Skeletal muscle satellite cell (primary cell): Measurements from ENCODE around the gene ANP32B.
"Not testable (repeated sequence)": the region's sequence is repeated elsewhere in the genome, so short reads cannot be mapped to it uniquely, and the experiment has no call there.

Experiments used
- H3K27me3 ChIP-seq: 2 replicates; pipeline ENCODE4 v1.7.0; 2013; ENCODE audit warnings: low read length; ENCODE audit not compliant: control insufficient read depth, insufficient read depth
- H3K36me3 ChIP-seq: 2 replicates; pipeline ENCODE4 v1.7.0; 2013; ENCODE audit warnings: mild to moderate bottlenecking, control low read depth, low read length; ENCODE audit not compliant: insufficient read depth
- H3K4me1 ChIP-seq: 2 replicates; pipeline ENCODE4 v1.7.0; 2013; ENCODE audit warnings: low read length; ENCODE audit not compliant: control insufficient read depth, insufficient read depth
- H3K4me2 ChIP-seq: 2 replicates; pipeline ENCODE4 v1.7.0; 2013; ENCODE audit warnings: mild to moderate bottlenecking, low read length
- H3K4me3 ChIP-seq: 2 replicates; pipeline ENCODE4 v1.7.0; 2013; ENCODE audit warnings: low read length
- H3K9ac ChIP-seq: 2 replicates; pipeline ENCODE4 v1.7.0; 2013; ENCODE audit warnings: mild to moderate bottlenecking, low read depth, low read length, moderate library complexity
- H3K9me3 ChIP-seq: replicated peaks from 2 replicates; pipeline ENCODE4 v1.7.0; 2013; ENCODE audit warnings: mild to moderate bottlenecking, control low read depth, low read length

Gene ANP32B

DNA sequence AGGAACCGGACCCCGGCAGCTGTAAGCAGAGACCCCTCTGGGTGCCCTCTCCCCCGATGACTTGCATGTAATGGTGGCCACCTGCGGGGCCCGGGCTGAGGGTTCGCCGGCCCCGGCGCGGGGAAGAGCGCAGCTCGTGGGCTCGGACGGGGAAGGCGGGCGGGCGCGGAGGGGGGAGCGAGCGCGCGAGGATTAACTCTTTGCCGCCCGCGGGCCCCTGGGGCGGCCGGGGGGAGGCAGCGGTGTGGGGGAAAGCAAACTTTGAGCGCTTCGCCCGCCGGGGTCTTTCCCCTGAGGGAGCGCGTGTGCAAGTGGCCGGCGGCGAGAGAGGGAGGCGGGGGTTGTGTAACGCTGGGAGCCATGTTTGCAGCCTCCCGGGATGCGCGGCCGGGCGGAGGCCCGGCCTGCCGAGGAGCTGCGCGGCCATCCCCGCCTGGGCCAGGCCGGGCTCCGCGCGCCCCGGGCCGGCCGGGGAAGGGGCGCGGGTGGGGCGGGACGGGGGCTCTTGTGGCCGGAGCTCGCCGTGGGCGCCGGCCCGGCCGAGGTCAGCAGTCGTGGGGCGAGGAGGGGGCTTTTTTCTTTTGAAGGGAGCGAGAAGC is 547 bp downstream of the ANP32B start:
- peak overlapping the region; percentile 91 for H3K4me2 ChIP-seq
- H3K4me3 ChIP-seq: peak overlapping the region; percentile 98
- H3K27me3 ChIP-seq: no peaks in the 10 kb centered on the region
- no peaks in the 10 kb centered on the region for H3K36me3 ChIP-seq
- H3K4me1 ChIP-seq: peaks cover 34% of the 10 kb centered on the region
- no peaks in the 10 kb centered on the region for H3K9me3 ChIP-seq
- peak overlapping the region; percentile 100 for H3K9ac ChIP-seq

DNA sequence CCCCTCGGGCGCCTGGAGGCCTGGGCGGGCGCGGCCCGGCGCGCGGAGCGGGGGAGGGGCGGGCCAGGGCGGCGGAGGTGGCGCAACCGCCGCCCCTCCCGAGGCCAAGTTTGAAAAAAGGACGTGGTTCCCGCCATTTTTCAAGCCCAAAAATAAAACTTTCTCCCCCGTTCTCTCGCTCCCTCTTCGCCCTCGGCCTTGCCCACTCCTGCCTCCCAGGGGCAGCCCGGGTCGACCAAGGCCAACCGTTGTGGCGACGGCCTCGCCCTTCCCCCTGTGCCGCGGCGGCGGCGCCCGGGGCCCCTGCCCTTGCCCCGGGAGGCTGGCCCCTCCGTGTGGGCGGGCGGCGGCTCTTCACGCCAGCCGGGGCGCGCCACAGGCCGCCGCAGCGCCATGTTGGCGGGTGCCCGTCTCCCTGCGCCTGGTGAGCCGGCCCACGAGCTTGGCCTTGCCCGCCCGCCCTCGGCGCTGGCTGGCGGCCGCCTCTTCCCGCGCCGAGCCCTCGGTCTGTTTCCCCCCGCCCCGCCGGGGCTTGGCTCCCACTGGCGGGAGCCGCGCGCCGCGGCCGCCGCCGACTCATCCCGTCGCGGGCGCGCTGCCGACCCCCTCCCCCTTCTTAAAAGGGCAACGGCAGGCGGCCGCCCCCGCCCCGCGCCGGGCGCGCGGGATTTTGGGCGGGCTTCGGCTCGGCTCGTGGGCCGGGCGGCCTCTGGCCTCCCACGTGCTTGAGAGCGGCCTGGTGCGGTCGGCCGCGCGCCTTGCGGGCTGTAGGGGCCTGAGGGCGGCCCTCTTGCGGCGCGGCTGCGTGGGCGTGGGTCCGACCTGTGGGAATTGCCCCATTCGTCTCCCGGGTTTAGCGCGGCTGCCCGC is 1.3 kb downstream of the ANP32B start:
- Histone ChIP-seq H3K4me1 (peaks cover 39% of the 10 kb centered on the region), H3K9me3 (no peaks in the 10 kb centered on the region), H3K36me3 (no peaks in the 10 kb centered on the region), H3K9ac (peak overlapping the region; percentile 100), H3K27me3 (no peaks in the 10 kb centered on the region), H3K4me3 (peak overlapping the region; percentile 98), H3K4me2 (peak overlapping the region; percentile 91)

- H3K4me1 ChIP-seq: peaks cover 47% of the 10 kb centered on the region
- H3K9ac ChIP-seq: peak overlapping the region; percentile 100
- H3K27me3 ChIP-seq: no peaks in the 10 kb centered on the region
- peak overlapping the region; percentile 98 for H3K4me3 ChIP-seq
- peak overlapping the region; percentile 91 for H3K4me2 ChIP-seq
- H3K9me3 ChIP-seq: no peaks in the 10 kb centered on the region
- H3K36me3 ChIP-seq: no peaks in the 10 kb centered on the region
Observed at GRCh38 chr9:97985058-97985861, 2.1 kb downstream of the ANP32B start.

- Histone ChIP-seq H3K9me3 (no peaks in the 10 kb centered on the region), H3K4me2 (no peak overlapping the region), H3K9ac (no peak overlapping the region), H3K27me3 (no peaks in the 10 kb centered on the region), H3K4me3 (no peak overlapping the region), H3K36me3 (no peaks in the 10 kb centered on the region), H3K4me1 (peaks cover 39% of the 10 kb centered on the region)
Observed at GRCh38 chr9:97987487-97987886, 4.3 kb downstream of the ANP32B start.

DNA sequence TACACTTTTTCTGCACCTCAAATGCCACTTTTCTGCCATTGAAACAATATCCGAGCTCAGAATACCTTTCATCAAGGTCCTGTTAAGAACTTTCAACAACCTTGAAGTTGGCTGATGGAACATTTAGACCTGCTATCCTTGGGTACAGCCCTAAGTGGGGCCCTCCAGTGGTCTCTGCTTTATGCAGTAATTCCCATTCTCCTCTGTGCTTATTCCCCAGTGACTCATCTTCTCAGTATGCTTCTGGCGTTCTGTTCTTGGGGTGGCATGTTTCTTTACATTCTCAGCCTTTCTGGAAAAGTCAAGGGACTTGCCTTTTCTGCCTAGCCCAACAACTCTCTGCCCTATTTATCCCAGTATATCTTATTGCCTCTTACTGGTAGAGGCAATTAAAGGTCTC is 7.1 kb downstream of the ANP32B start:
- no peaks in the 10 kb centered on the region for H3K9me3 ChIP-seq
- peaks cover 33% of the 10 kb centered on the region for H3K4me1 ChIP-seq
- H3K4me2 ChIP-seq: peak overlapping the region; percentile 58
- H3K9ac ChIP-seq: no peak overlapping the region
- no peak overlapping the region for H3K4me3 ChIP-seq
- no peaks in the 10 kb centered on the region for H3K27me3 ChIP-seq
- H3K36me3 ChIP-seq: peaks cover 7% of the 10 kb centered on the region

- Histone ChIP-seq H3K9ac (no peak overlapping the region), H3K4me1 (peaks cover 18% of the 10 kb centered on the region), H3K4me3 (no peak overlapping the region), H3K4me2 (no peak overlapping the region), H3K9me3 (no peaks in the 10 kb centered on the region), H3K27me3 (no peaks in the 10 kb centered on the region), H3K36me3 (peaks cover 21% of the 10 kb centered on the region)
Observed at GRCh38 chr9:97991818-97992217, 8.7 kb downstream of the ANP32B start.

DNA sequence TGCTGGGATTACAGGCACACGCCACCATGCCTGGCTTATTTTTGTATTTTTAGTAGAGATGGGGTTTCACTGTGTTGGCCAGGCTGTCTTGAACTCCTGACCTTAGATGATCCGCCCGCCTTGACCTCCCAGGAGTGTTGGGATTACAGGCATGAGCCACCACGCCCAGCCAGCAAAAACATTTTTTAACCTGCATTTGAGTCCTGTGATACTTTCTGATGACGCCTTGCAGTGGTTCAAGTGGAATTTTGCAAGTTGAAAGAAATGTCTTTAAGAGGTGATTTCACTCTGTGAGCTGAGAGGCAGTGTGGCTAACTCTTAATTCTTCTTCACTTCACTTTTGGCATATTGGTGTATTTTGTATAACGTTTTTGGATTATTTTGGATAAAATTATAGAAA is 9.1 kb downstream of the ANP32B start:
- no peaks in the 10 kb centered on the region for H3K9me3 ChIP-seq
- H3K4me1 ChIP-seq: peaks cover 18% of the 10 kb centered on the region
- peaks cover 25% of the 10 kb centered on the region for H3K36me3 ChIP-seq
- no peak overlapping the region for H3K4me2 ChIP-seq
- H3K4me3 ChIP-seq: no peak overlapping the region
- no peak overlapping the region for H3K9ac ChIP-seq
- H3K27me3 ChIP-seq: no peaks in the 10 kb centered on the region

GRCh38 chr9:97993000-97993399 is 9.9 kb downstream of the ANP32B start:
- H3K4me2 ChIP-seq: no peak overlapping the region
- no peak overlapping the region for H3K9ac ChIP-seq
- peaks cover 18% of the 10 kb centered on the region for H3K4me1 ChIP-seq
- no peaks in the 10 kb centered on the region for H3K27me3 ChIP-seq
- H3K9me3 ChIP-seq: no peaks in the 10 kb centered on the region
- H3K36me3 ChIP-seq: peaks cover 32% of the 10 kb centered on the region
- no peak overlapping the region for H3K4me3 ChIP-seq

DNA sequence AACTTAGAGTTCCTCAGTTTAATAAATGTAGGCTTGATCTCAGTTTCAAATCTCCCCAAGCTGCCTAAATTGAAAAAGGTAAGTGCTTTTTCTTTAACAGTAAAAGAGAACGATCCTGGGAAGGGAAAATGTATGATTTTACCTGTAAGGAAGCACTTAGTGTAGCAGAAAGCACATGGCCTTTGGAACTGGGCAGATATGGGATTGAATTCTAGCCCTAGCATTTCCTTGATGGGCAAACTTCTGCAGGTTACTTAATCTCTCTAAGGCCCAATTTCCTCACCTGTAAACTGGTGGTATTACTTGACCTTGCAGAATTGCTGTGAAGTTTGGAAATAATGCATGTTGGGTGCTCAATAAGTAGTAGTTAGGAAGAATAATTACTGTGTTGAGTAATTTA is 11.6 kb downstream of the ANP32B start:
- H3K4me1 ChIP-seq: peaks cover 11% of the 10 kb centered on the region
- peaks cover 45% of the 10 kb centered on the region for H3K36me3 ChIP-seq
- H3K27me3 ChIP-seq: no peaks in the 10 kb centered on the region

DNA sequence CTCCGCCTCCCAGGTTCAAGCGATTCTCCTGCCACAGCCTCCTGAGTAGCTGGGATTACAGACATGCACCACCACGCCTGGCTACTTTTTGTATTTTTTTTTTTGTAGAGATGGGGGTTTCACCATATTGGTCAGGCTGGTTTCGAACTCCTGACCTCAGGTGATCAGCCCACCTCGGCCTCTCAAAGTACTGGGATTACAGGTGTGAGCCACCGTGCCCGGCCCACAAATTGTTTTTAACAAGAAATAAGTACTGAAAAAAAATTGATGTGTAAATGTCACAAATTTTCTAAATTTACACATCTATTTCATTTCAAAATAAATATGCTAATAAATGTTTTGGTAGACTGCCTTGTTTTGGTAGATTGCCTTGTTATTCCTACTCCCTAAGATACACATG is 13.5 kb downstream of the ANP32B start:
- H3K36me3 ChIP-seq: peaks cover 55% of the 10 kb centered on the region
- not testable (repeated sequence) for H3K4me2 ChIP-seq, H3K9ac ChIP-seq, H3K4me3 ChIP-seq, H3K27me3 ChIP-seq, H3K4me1 ChIP-seq, H3K9me3 ChIP-seq

More for the DNA sequence above, 11.6 kb downstream of the ANP32B start:
- Histone ChIP-seq H3K9ac (no peak overlapping the region), H3K9me3 (no peaks in the 10 kb centered on the region), H3K4me2 (no peak overlapping the region), H3K4me3 (no peak overlapping the region)
